ENCODE measurements around the gene ZDHHC18. TPM values are rescaled to one million over a fixed set of nuclear protein-coding genes. Genes with fewer than 3 reads are reported as not detected.

Gene ZDHHC18
- total and polyA plus RNA-seq, 3 donors from 2014 or later, result 17.9 to 30.7 (median 20.6) TPM

DNA sequence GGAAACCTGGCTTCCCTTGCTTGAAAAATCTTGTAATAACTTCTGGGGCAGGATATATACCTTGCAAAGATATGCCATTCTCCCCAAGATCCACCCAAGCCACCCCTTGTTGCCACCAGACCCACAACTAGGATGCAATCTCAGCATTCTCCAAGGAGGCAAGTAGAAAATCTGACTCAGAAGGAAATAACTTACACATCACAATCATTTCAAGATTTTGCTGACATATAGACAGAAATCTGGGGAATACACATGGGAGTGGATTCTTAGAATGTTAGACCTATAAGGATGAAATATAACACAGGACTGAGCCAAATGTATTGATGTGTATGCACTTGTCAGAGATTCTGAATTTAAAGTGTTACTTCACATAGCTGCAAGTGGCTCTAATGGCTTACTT is 14.8 kb upstream of the ZDHHC18 start:
- TF ChIP-seq, protein P1, sequence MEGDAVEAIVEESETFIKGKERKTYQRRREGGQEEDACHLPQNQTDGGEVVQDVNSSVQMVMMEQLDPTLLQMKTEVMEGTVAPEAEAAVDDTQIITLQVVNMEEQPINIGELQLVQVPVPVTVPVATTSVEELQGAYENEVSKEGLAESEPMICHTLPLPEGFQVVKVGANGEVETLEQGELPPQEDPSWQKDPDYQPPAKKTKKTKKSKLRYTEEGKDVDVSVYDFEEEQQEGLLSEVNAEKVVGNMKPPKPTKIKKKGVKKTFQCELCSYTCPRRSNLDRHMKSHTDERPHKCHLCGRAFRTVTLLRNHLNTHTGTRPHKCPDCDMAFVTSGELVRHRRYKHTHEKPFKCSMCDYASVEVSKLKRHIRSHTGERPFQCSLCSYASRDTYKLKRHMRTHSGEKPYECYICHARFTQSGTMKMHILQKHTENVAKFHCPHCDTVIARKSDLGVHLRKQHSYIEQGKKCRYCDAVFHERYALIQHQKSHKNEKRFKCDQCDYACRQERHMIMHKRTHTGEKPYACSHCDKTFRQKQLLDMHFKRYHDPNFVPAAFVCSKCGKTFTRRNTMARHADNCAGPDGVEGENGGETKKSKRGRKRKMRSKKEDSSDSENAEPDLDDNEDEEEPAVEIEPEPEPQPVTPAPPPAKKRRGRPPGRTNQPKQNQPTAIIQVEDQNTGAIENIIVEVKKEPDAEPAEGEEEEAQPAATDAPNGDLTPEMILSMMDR (IDR thresholded peaks at IDR 0.05), result no peak
- no peak for TF ChIP-seq POLR2A (IDR thresholded peaks at IDR 0.05)
- Histone ChIP-seq H3K9me3 (no peaks in the 10 kb centered on the region), H3K4me3 (no peak overlapping the region), H3K36me3 (ENCODE audit: low read depth, missing control alignments) (no peaks in the 10 kb centered on the region), H3K27me3 (no peaks in the 10 kb centered on the region), H3K4me1 (no peaks in the 10 kb centered on the region), H3K27ac (no peak overlapping the region)
- intact Hi-C loops (cut with DNase I; ENCODE audit: low total_unique reads), result no loop called here
- DNase-seq, result no peak

DNA sequence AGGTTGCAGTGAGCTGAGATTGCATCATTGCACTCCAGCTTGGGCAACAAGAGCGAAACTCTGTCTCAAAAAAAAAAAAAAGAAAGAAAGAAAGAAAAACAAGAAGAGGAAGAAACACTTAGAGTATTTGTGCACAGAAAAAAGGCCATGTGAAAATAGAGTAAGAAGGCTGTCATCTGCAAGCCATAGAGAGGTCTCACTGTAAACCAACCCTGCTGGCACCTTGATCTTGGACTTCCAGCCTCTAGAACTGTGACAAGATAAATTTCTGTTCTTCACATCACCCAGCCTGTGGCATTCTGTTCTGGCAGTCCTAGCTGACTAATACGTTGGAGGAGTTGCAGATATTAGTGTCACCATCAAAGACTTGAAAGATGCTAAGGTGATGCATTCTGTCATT is 12.1 kb upstream of the ZDHHC18 start:
- Histone ChIP-seq H3K4me1 (no peaks in the 10 kb centered on the region), H3K9me3 (no peaks in the 10 kb centered on the region), H3K27ac (no peak overlapping the region), H3K4me3 (no peak overlapping the region), H3K36me3 (ENCODE audit: low read depth, missing control alignments) (no peaks in the 10 kb centered on the region), H3K27me3 (no peaks in the 10 kb centered on the region)
- intact Hi-C loops (cut with DNase I; ENCODE audit: low total_unique reads), result no loop called here
- 85 to 95% methylated on average over 2 of the region's 2 CpGs for WGBS, 2 donors
- TF ChIP-seq, protein P1 (IDR thresholded peaks at IDR 0.05), result no peak
- no peak for TF ChIP-seq POLR2A (IDR thresholded peaks at IDR 0.05)
- no peak for DNase-seq

DNA sequence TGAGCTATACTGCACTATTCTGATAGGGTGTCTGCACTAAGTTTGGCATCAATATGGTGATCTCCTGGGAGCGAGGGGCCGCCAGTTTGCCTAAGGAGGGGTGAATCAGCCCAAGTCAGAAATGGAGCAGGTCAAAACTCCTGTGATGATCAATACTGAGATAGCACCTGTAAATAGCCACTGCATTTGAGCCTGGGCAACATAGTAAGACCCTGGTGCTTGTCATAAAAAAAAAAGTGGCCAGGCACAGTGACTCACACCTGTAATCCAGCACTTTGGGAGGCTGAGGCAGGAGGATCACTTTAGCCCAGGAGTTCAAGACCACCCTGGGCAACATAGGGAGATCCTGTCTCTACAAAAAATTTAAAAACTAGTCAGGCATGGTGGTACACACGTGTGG is 11.6 kb upstream of the ZDHHC18 start:
- WGBS, 2 donors, result 93 to 100% methylated on average over 3 of the region's 3 CpGs

GRCh38 chr1:26820784-26821269 is 5.7 kb upstream of the ZDHHC18 start:
- no peak overlapping the region for H3K27ac ChIP-seq
- no peaks in the 10 kb centered on the region for H3K27me3 ChIP-seq
- H3K4me1 ChIP-seq, result peaks cover 5% of the 10 kb centered on the region
- no peak for DNase-seq
- no peaks in the 10 kb centered on the region for H3K9me3 ChIP-seq
- no peaks in the 10 kb centered on the region for H3K36me3 ChIP-seq (ENCODE audit: low read depth, missing control alignments)
- no peak overlapping the region for H3K4me3 ChIP-seq
- no peak for TF ChIP-seq POLR2A (IDR thresholded peaks at IDR 0.05)
- TF ChIP-seq, protein P1 (IDR thresholded peaks at IDR 0.05), result no peak
- intact Hi-C loops (cut with DNase I; ENCODE audit: low total_unique reads), result no loop called here
- WGBS, 2 donors, result 82 to 83% methylated on average over 4 of the region's 4 CpGs

More for the DNA sequence above, 11.6 kb upstream of the ZDHHC18 start:
- intact Hi-C loops (cut with DNase I; ENCODE audit: low total_unique reads), result no loop called here
- Histone ChIP-seq H3K36me3 (ENCODE audit: low read depth, missing control alignments) (no peaks in the 10 kb centered on the region), H3K9me3 (no peaks in the 10 kb centered on the region), H3K27me3 (no peaks in the 10 kb centered on the region), H3K4me3 (no peak overlapping the region), H3K4me1 (no peaks in the 10 kb centered on the region), H3K27ac (no peak overlapping the region)
- DNase-seq, result no peak
- TF ChIP-seq POLR2A (IDR thresholded peaks at IDR 0.05), result no peak
- TF ChIP-seq, protein P1 (IDR thresholded peaks at IDR 0.05), result no peak

DNA sequence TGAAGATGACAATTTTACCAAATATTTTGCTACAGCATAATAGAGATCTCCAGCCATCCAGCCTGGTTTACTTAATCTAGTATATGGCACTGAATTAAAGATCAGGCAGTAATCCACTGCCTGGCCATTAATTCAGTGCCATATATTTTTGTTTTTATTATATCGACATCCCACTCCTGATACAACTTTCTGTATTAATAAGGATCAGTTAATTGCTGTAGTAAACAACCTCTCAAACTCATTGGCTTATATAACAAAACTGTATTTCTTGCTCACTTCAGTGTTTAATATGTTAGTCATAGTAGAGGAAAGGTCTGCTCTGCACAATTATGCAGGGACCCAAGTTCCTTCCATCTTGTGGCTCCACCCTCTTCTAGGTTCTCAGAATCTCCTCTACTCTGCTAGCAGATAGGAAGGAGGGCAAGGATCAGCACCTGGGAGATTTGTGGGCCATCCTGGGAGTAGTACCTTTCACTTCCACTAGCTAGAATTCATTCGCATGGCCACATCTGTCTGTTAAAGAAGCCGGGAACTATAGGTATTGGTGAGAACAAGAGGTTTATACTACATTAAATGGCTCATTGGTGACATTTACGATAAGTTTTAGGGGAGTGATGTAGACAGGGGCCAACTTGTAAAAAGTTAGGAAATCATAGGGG is 3.6 kb upstream of the ZDHHC18 start:
- H3K36me3 ChIP-seq (ENCODE audit: low read depth, missing control alignments), result no peaks in the 10 kb centered on the region
- DNase-seq, result no peak
- TF ChIP-seq POLR2A (IDR thresholded peaks at IDR 0.05), result no peak
- TF ChIP-seq, protein P1 (IDR thresholded peaks at IDR 0.05), result no peak
- no peak overlapping the region for H3K4me3 ChIP-seq
- H3K27ac ChIP-seq, result no peak overlapping the region
- 96 to 98% methylated on average over 4 of the region's 4 CpGs for WGBS, 2 donors
- H3K27me3 ChIP-seq, result no peaks in the 10 kb centered on the region
- intact Hi-C loops (cut with DNase I; ENCODE audit: low total_unique reads), result no loop called here
- no peaks in the 10 kb centered on the region for H3K9me3 ChIP-seq
- peaks cover 11% of the 10 kb centered on the region for H3K4me1 ChIP-seq
